Inflammatory macrophage treated with lipopolysaccharide for 1 hour (primary cell): ENCODE results near the gene IBTK.
"Not testable (repeated sequence)": the region's sequence is repeated elsewhere in the genome, so short reads cannot be mapped to it uniquely, and the experiment has no call there.

Experiments used
- DNase-seq, 2 donors: peaks; one replicate each; pipeline ENCODE4 v3.0.0-alpha.2; 2020 to 2022

Gene IBTK

DNA sequence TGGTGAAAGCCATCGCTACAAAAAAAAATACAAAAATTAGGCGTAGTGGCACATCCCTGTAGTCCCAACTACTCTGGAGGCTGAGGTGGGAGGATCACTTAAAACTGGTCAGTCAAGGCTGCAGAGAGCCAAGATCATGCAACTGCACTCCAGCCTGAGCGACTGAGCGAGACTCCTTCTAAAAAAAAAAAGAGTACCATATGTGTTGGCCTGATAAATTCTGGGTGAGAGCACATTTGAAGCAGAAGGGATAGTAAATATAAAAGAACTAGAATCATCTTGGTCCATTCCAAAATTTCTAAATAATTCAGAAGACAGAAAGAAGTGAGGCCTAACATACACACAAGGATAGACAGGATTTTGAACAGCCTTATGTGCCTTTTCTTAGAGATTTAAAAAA is 2.2 kb downstream of the IBTK start:
- no peak for DNase-seq

DNA sequence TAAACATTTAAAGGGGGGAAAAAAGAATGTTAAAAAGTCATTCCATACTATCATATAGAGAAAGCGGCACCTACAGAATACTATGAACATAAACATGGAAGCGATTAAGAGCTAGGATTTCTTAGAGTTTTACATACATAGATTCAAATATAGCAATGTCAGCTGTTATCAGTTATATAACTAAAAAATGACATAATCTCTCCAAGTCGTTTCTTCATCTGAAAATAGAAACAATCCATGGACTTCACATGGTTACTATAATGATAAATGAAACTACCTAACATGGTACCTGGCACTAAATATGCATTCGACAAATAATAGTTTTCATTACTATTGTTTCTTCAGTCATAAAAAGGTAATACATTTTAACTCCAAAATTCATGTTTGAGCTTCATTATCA is 3.7 kb downstream of the IBTK start:
- no peak for DNase-seq

DNA sequence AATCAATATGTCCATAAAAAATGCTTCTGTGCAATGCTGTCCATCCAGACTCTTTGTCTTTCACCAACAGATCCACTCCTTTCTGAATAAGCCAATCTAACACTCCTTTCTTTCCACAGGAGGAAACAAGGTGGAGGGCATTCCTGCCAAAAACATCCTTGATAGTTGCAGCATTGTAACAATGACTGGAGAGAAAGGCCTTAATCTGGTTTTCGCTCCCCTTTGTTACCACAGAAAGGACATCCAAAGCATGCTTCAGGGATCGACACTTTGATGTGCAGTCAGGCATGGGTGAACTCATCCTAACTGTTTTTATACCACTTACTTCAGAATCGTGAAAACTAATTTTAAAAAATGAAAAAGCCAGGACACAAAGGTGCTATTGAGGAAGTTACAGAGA is 7.4 kb downstream of the IBTK start:
- no peak for DNase-seq

DNA sequence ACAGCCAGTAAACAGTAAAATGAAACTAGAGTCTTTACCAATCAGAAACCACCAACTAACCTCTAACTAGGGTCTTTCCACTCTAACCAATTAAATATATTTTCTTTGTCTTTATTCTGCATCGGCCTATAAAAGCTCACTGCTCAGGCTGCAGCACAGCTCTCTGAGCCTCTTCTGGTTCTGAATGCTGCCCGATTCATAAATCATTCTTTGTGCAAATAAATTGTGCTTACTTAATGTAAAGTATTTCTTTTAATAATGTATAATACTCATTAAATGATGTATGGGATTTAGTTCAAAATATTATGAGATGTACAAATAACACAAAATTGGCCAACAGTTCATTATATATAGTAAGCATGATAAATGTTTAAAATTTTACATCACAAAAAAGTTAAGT is 7.9 kb downstream of the IBTK start:
- no peak for DNase-seq

DNA sequence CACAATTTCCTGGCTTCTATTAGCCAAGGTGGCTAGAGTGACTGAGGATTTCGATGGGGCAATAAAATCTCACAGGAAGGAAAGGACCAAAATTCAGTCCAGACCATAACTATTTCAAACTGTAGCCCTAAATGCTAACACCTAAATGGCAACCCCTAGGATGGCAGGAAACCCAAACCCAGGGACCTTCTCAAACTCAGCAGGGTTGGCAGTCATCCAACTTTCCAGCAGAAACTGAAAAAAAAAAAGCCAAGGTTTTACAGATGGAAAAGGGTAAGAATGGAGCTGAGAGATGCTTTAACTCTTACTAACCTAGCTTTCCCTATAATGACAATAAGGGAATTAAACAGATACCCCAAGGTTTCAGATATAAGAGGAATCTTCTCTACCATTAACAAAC is 10.5 kb downstream of the IBTK start:
- no peak for DNase-seq

DNA sequence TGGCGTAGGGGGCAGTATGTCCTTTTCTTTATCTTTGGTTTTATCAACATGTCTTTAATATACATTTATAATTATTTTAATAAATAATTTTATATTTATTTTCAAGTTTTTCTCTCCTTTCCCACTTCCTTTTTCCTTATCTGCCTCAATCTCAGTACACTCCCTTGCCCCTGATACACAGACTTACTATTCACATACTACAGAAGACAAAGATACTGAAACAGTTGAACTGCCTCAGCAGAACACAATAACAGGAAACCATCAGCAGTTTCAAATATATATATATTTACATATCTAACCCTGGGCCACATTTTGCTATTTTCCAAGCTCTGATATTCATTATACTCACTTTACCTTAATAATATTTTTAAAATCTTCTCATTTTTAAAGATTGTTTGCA is 19.8 kb downstream of the IBTK start:
- no peak for DNase-seq

DNA sequence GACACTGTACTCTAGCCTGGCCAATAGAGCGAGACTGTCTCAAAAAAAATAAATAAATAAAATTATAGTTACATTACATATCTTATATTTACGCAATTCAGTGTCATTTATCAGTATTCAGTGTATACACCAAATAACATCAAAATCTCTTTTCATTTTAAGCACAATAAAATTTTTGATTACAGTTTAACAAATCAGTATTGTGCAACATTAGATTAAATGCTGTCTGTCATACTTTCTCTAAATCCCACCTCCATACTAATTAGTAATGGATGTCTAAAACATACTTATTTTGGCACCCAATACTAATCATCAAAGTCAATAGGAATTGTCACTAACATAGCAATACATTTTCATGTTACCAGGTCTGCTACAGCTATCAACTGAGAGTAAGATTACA is 27.4 kb downstream of the IBTK start:
- DNase-seq: no peak

DNA sequence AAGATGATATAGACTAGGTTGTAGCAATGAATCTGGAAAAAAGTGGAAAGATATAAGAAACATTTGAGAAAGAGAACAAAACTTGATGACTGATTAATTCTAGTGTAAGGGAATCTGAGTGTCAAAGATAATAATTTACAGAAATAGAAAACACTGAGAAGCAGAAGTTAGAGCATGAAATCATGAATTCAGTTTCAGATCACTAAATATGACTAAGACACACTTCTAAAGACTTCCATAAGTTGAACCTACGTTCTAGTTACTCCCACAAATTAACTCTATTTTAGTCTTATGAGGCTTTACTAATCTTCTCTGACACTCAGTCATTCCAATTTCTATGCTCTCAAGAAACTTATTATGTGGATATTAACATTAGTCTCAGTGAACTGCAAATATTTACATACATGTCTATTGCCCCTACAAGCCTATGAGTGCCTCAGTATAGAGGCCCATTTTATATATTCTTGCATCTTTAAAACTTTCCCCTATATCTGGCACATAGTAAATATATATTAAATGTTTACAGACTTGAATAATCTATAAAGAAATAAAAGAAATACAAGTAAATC is 30.4 kb downstream of the IBTK start:
- peak; percentile 65 to 85 for DNase-seq

DNA sequence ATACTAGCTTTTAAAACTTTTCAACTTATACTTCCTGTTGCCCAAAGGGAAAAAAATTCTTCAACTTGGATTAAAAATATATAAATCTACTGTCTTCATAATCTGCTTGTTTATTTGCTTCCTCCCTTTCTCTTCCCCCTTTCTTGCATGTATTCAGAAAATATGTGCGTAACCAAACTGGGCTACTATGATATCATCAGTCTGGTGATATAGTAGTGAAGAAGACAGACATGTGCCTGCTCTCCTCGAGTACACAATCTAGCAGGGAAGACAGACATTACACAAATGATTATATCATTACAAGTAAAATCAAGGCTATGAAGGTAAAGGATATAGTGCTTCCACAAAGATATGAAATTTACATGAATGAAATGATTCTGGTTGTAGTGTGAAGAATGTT is 31.0 kb downstream of the IBTK start:
- DNase-seq: peak; percentile 62 to 82

DNA sequence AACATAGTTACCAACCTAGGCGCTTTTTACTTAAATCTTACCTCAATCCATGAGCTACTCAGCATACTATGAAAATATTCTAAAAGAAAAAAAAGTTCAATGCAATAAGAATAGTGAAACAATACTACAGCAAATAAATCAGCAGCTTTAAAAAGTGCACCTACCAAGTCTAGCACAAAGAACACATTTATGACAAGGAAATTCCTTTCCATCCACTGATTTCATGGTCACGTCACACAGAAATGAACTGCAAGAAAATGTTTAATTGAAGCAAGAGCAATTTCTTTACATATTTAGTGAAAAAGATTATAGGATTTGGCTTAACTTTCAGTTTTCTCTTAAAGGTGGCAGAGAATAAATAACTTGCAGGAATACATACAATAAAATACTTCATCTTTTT is 36.2 kb downstream of the IBTK start:
- DNase-seq: no peak

DNA sequence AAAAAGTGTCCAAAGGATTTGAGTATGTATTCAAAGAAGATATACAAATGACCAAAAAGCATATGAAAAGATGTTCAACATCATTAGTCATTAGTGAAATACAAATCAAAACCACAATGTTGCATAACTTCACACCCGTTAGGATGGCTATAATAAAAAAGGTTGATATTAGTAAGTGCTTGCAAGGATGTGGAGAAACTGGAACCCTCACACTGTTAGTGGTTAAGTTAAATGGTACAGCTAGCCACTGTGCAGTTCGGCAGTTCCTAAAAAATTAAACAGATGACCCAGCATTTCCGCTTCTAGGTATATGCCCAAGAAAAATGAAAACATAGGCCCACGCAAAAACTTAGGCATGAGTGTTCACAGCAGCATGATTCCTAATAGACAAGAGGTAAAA is 38.6 kb downstream of the IBTK start:
- DNase-seq: no peak

DNA sequence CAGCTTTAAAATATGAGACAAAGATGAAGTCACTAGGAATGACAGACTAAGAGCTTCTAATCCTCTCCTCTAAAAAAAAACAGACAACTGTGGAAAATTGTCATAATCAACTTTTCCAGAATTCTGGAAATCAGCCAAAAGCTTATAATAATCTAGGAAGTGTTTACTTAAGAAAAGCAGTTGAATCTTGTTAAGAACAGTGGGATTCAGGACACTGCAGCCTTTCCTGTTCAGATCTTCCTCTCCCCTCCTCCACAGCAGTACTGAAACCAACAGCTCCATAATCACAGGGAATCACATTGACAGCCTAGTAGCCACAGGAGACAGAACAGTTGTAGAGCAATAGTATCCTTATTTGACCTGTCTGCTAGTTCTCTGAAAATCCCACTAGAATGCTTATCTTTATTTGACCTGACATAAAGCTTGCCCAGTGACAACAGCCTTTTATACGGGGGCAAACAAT is 41.6 kb downstream of the IBTK start:
- DNase-seq: no peak

DNA sequence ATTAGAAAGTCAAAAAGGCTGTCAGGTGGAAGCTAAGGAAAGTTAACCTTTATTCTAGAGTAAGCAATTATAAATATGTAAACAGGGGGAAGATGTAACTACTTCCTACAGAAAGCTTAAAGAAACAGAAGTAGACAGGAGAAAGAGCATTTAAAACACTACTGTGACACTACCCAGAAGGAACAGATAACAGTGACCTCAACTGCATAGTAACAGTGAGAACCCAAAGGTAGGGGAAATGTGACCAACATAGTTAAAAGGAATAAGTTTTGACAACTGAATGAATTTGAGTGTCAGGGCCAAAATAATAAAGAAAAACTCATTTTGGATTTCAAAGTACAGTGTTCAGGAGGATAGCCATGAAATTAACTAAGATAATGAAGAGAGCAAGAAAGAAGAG is 43.5 kb downstream of the IBTK start:
- DNase-seq: no peak

DNA sequence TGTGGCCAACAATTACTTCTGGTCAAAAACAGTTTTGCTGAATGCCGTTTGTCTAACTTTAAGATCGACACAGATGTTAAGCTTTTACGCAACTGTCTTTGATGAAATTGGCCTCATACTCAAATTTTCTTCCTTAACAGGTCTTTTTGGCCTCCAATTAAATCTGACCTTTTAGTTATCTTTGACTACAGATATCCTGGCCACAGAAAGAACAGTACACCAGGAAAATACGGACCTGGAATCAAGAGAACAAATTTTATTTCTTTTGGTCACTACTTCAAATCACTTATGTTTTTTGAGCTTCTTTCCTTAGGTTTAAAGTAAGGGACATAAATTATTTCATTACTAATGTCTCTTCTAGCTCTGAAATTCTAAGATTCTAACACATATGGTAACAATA is 49.8 kb downstream of the IBTK start:
- no peak for DNase-seq

DNA sequence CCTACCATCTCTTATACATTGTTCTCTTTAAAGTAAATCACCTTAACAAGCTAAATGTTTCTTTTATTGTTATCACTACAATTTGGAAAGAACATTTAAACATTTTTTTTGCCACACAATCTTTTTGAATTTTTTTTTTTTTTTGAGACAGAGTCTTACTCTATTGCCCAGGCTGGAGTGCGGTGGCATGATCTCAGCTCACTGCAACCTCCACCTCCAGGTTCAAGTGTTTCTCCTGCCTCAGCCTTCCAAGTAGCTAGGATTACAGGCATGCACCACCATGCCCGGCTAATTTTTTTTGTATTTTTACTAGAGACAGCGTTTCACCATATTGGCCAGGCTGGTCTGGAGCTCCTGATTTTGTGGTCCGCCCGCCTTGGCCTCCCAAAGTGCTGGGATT is 50.3 kb downstream of the IBTK start:
- DNase-seq: not testable (repeated sequence)

DNA sequence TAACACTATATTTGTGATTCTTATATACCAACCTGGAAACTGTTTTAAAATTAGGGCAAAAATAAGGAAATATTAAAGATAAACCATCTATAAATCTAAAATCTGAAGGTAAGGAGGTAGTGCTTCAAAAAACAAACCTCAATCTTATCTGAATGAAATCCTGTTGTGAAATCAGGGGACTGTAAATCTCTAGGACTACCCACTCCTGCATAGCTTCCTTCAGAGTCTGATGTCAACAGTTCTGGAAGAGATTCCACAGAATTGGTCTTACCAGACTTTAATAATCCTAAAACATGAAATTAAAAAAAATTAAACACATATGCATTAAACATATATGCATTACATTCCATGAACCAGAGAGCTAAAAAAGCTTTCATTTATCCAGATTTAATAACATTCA is 51.4 kb downstream of the IBTK start:
- no peak for DNase-seq

DNA sequence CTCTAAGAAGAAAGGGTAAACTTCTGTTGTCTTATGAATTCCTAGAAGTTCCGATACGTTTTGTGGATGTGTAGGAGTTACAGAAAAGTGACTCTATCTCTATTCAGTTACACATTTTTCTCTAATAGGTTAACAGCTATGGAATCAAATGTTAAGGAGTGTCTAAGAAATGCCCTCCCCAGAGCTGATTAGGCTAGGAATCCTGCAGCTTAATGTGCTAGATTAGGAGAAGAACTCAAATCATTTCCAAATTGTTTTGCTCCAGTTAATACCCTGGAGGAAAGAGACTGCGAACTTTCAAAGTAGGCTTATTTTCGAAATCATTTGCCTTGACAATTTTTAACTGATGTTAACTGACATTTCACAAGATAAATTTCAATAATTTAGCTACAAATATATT is 51.9 kb downstream of the IBTK start:
- no peak for DNase-seq

DNA sequence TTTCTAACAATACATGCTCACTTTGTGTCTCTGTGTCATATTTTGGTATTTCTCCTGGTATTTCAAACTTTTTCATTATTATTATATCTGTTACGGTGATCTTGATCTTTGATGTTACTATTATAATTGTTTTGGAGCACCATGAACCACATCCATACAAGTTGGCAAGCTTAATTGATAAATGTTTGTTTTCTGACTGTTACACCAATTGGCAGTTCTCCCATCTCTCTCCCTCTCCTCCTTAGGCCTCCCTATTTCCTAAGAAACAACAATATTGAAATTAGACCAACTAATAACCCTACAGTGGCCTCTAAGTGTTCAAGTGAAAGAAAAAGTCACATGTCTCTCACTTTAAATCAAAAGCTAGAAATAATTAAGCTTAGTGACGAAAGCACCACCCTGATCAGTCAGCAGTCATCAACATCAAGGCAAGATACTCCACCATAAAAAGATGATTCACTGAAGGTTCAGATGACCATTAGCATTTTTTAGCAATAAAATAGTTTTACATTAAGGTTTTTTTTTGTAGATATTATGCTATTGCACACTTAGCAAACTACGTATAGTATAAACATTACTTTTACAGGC is 61.5 kb downstream of the IBTK start:
- no peak for DNase-seq

DNA sequence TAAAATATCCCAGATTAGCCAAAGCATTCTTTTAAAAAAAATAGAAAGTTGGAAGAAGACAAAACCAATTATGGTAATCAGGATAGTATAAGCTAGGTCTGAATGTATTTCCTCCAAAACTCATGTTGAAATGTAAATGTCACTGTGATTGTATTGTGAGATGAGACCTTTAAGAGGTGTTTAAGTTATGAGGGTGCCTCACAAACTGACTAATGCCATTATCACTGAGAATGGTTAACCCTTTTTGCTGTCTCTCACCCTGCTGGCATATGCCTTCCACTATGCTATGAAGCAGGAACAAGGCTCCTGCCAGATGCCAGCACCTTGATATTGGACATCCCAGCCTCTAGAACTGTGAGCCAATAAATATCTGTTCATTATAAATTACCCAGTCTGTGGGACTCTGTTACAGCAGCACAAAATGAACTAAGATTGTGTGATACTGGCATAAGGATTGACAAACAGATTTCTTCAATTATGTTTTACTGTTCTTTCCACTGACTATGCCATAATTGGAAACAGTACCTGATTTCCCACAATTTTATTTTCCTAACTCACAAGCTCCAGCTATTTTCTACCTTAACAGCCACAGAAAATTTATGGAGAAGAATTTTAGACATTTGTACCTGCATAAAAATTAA is 63.8 kb downstream of the IBTK start:
- DNase-seq: no peak

DNA sequence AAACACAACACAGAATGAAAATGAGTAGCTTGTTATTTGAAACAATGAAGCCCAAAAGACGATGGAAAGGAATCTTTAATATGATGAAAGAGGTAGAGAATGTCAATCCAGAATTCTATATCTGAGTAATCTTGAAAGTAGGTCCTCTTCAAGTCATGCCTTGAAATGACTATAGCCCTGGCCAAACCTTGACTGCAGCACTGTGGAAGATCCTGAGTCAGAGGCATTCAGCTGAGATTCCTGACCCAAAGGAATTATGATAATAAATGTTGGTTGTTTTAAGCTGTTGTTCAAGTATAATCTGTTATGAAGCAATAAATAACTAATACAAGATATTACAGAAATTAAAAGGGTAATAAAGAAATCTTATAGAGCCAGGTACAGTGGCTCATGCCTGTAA is 64.8 kb downstream of the IBTK start:
- no peak for DNase-seq

DNA sequence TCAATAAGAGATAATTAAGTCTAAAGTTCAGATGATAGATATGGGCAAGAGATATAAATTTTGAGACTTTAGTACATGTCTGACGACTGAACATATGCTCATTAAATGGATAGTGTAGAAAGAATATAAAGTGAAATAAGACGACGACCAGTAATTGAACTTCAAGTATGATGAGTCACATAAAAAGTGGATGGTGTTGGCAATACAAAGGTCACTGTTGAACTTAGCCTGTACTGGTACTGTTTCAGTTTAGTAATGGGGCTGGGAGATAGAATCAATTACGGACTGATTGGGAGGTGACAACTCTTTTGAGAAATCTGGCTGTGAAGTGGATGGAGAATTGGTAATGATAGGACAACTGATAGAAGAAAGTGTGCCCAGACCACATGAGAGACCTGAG is 68.1 kb downstream of the IBTK start:
- DNase-seq: no peak

DNA sequence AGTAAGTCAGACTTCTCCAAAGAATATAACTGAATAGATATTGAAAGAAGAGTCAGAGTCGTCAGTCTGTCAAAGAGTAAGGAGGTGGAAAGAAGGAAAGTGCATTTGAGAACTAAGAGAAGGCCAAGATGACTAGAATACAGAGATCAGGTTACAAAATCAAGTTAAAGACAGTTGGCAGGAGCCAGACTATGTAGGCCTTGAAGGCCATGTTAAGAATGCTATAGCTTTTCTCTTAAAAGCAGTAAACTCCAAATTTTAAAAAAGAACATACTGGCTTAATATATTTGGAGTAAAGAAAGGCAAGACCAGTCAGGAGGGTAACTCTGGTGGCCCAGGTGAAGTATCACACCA is 68.8 kb downstream of the IBTK start:
- DNase-seq: no peak

DNA sequence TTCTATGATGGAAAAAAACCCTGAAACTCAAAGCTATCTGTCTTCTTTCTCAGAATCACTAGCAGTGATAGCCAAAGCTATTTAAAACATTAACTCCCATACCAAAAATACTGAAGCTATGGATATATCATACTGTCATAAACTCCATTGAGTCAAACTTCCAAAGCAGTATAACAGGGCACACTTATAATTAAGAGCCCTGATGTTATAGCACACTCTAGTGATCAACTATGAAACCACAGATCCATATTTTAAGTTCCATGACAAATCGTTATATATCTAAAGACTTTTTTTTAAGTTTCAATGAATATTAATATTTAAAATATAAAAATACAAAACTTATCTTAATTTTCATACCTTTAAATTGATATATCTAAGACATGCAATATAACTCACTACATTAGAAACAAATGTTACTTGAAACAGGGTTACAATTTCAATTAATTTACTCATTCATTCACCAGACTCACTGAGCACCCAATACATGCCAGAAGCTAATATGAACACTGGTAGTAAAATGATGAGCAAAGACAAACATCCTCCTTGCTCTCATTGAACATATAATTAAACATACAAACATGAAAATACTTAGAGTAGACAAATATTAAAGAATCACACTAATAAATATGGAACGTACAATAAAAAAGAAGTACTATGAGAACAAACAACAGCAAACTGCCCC is 69.3 kb downstream of the IBTK start:
- DNase-seq: peak in 1 of 2 donors; percentile 4

DNA sequence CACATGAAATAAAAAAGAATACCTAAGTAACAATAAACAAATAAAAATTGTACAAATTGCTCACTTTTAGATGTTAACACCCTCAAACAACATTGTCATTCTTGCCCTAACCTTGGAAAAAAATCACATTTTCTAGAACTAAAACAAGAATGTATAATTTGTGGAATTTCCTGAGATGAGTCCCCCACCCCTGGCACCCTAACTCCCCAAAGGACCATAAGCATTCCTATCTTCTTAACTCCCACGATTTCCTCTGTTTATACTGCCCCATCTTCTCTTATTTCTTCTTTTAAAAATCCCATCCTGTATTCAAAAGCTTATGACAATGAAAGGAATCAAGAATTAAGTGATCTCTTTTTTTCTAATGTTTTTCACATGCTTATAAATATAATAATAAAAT is 70.9 kb downstream of the IBTK start:
- no peak for DNase-seq
